Measurements from ENCODE around the gene POMT1.
A peak's percentile ranks its signal among the peaks of the same experiment; 100 is the strongest.
"Not testable (repeated sequence)": the region's sequence is repeated elsewhere in the genome, so short reads cannot be mapped to it uniquely, and the experiment has no call there.

Gene POMT1

GRCh38 chr9:131546336-131547084 is 43.8 kb downstream of the POMT1 start (continued):
- TF ChIP-seq, protein P1, sequence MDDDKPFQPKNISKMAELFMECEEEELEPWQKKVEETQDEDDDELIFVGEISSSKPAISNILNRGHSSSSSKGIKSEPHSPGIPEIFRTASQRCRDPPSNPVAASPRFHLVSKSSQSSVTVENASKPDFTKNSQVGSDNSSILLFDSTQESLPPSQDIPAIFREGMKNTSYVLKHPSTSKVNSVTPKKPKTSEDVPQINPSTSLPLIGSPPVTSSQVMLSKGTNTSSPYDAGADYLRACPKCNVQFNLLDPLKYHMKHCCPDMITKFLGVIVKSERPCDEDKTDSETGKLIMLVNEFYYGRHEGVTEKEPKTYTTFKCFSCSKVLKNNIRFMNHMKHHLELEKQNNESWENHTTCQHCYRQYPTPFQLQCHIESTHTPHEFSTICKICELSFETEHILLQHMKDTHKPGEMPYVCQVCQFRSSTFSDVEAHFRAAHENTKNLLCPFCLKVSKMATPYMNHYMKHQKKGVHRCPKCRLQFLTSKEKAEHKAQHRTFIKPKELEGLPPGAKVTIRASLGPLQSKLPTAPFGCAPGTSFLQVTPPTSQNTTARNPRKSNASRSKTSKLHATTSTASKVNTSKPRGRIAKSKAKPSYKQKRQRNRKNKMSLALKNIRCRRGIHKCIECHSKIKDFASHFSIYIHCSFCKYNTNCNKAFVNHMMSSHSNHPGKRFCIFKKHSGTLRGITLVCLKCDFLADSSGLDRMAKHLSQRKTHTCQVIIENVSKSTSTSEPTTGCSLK (tag by site-specific recombination; IDR thresholded peaks at IDR 0.05) = no peak
- no peak for TF ChIP-seq ZNF843 (tag by site-specific recombination; IDR thresholded peaks at IDR 0.05)
- TF ChIP-seq ZNF433 (tag by site-specific recombination; IDR thresholded peaks at IDR 0.05; ENCODE audit: low read depth) = no peak
- TF ChIP-seq ZBTB21 (tag by site-specific recombination; IDR thresholded peaks at IDR 0.05) = no peak
- no peak for TF ChIP-seq ZBTB11 (tag by site-specific recombination; conservative IDR thresholded peaks at IDR 0.05; ENCODE audit: low read depth)
- peak; percentile 93 for TF ChIP-seq ZIC2 (tag by site-specific recombination; IDR thresholded peaks at IDR 0.05)
- TF ChIP-seq IKZF3 (tag by site-specific recombination; IDR thresholded peaks at IDR 0.05) = no peak
- no peak for TF ChIP-seq TSHZ1 (tag by site-specific recombination; IDR thresholded peaks at IDR 0.05; ENCODE audit: borderline replicate concordance)
- TF ChIP-seq ZNF426 (tag by site-specific recombination; IDR thresholded peaks at IDR 0.05) = no peak
- no peak for TF ChIP-seq ZNF248 (tag by site-specific recombination; IDR thresholded peaks at IDR 0.05)
- TF ChIP-seq, protein P2, sequence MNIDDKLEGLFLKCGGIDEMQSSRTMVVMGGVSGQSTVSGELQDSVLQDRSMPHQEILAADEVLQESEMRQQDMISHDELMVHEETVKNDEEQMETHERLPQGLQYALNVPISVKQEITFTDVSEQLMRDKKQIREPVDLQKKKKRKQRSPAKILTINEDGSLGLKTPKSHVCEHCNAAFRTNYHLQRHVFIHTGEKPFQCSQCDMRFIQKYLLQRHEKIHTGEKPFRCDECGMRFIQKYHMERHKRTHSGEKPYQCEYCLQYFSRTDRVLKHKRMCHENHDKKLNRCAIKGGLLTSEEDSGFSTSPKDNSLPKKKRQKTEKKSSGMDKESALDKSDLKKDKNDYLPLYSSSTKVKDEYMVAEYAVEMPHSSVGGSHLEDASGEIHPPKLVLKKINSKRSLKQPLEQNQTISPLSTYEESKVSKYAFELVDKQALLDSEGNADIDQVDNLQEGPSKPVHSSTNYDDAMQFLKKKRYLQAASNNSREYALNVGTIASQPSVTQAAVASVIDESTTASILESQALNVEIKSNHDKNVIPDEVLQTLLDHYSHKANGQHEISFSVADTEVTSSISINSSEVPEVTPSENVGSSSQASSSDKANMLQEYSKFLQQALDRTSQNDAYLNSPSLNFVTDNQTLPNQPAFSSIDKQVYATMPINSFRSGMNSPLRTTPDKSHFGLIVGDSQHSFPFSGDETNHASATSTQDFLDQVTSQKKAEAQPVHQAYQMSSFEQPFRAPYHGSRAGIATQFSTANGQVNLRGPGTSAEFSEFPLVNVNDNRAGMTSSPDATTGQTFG (tag by site-specific recombination; IDR thresholded peaks at IDR 0.05; ENCODE audit: borderline replicate concordance) = no peak
- no peak for TF ChIP-seq ZNF449 (tag by site-specific recombination; IDR thresholded peaks at IDR 0.05)
- peak; percentile 72 for TF ChIP-seq ZNF335 (tag by site-specific recombination; conservative IDR thresholded peaks at IDR 0.05)
- no peak for TF ChIP-seq YY1 (tag by site-specific recombination; IDR thresholded peaks at IDR 0.05)
- no peak for TF ChIP-seq HIC1 (tag by site-specific recombination; IDR thresholded peaks at IDR 0.05)
- TF ChIP-seq OVOL3 (tag by site-specific recombination; IDR thresholded peaks at IDR 0.05) = no peak

- H3K4me1 ChIP-seq (ENCODE audit: control insufficient read depth, insufficient read depth, low read length); POLR2A ChIA-PET; H3K4me3 ChIP-seq (ENCODE audit: low read depth, low read length); H3K27ac ChIP-seq (ENCODE audit: extremely low read depth, low read depth, low read length); H3K9me3 ChIP-seq (ENCODE audit: control insufficient read depth, insufficient read depth, low read depth, low read length); CTCF ChIA-PET; H3K36me3 ChIP-seq (ENCODE audit: control insufficient read depth in 2 of 2, insufficient read depth in 1 of 2, low read length in 2 of 2): not testable (repeated sequence)
Observed at GRCh38 chr9:131549186-131549585, 46.5 kb downstream of the POMT1 start.

- H3K4me1 ChIP-seq (ENCODE audit: control insufficient read depth, insufficient read depth, low read length); POLR2A ChIA-PET; CTCF ChIA-PET; H3K27ac ChIP-seq (ENCODE audit: extremely low read depth, low read depth, low read length); H3K4me3 ChIP-seq (ENCODE audit: low read depth, low read length); H3K36me3 ChIP-seq (ENCODE audit: control insufficient read depth in 2 of 2, insufficient read depth in 1 of 2, low read length in 2 of 2); H3K9me3 ChIP-seq (ENCODE audit: control insufficient read depth, insufficient read depth, low read depth, low read length): not testable (repeated sequence)
Observed at GRCh38 chr9:131550465-131550864, 47.7 kb downstream of the POMT1 start.
